GM23248 (cell line): ENCODE data around the gene MXD1.

Experiments used
- EZH2 ChIP-seq: fragments of 200-600 bp; sonication (generic); IDR thresholded peaks from 2 replicates; pipeline ENCODE4 v1.6.1; 2018; ENCODE audit warnings: antibody characterized with exemption, mild to moderate bottlenecking; ENCODE audit not compliant: insufficient read depth, poor library complexity, severe bottlenecking
- EZH2phosphoT487 ChIP-seq: fragments of 200-600 bp; sonication (generic); IDR thresholded peaks from 2 replicates; pipeline ENCODE4 v1.6.1; 2018; ENCODE audit warnings: antibody characterized with exemption, moderate library complexity, mild to moderate bottlenecking, low read depth; ENCODE audit not compliant: insufficient read depth

- TF ChIP-seq EZH2 = no peak
- TF ChIP-seq EZH2phosphoT487 = no peak
Measured at GRCh38 chr2:69888451-69888850, 26.5 kb upstream of the MXD1 start.
